Chondrocyte (in vitro differentiated cells): ENCODE data around the gene ANKRD12. TPM values are rescaled to one million over a fixed set of nuclear protein-coding genes. Genes with fewer than 3 reads are reported as not detected.

ENCODE experiments used
- DNase-seq: peaks from one replicate; pipeline ENCODE4 v3.0.0; 2021; ENCODE audit warnings: mixed read lengths, low spot score
- H3K27ac Mint-ChIP-seq: one replicate; pipeline ENCODE4 v1.8.0; 2021; ENCODE audit warnings: mild to moderate bottlenecking, moderate library complexity, mixed read lengths; ENCODE audit not compliant: unreplicated experiment
- H3K27me3 Mint-ChIP-seq: 2 replicates; pipeline ENCODE4 v1.8.0; 2021; ENCODE audit warnings: low read depth, mixed read lengths
- H3K36me3 Mint-ChIP-seq: 2 replicates; pipeline ENCODE4 v1.8.0; 2021; ENCODE audit warnings: low read depth, mixed read lengths
- H3K4me1 Mint-ChIP-seq: 2 replicates; pipeline ENCODE4 v1.8.0; 2021; ENCODE audit warnings: low read depth, mild to moderate bottlenecking, mixed read lengths
- H3K4me3 Mint-ChIP-seq: one replicate; pipeline ENCODE4 v1.8.0; 2021; ENCODE audit warnings: mild to moderate bottlenecking, moderate library complexity, mixed read lengths; ENCODE audit not compliant: unreplicated experiment
- H3K9me3 Mint-ChIP-seq: 2 replicates; pipeline ENCODE4 v1.8.0; 2021; ENCODE audit warnings: low read depth, mixed read lengths
- CTCF ChIP-seq: fragments of 200-600 bp; sonication (generic); IDR thresholded peaks from 2 replicates; pipeline ENCODE4 v1.5.0; 2021; ENCODE audit warnings: antibody characterized with exemption, mild to moderate bottlenecking, moderate library complexity
- total RNA-seq: library from RNA; stranded (reverse); gene quantifications from 3 replicates; pipeline ENCODE4 v1.2.1, GENCODE V29; 2021

ANKRD12 gene
- total RNA-seq, 1 donor from 2014 or later: 34.0 TPM

DNA sequence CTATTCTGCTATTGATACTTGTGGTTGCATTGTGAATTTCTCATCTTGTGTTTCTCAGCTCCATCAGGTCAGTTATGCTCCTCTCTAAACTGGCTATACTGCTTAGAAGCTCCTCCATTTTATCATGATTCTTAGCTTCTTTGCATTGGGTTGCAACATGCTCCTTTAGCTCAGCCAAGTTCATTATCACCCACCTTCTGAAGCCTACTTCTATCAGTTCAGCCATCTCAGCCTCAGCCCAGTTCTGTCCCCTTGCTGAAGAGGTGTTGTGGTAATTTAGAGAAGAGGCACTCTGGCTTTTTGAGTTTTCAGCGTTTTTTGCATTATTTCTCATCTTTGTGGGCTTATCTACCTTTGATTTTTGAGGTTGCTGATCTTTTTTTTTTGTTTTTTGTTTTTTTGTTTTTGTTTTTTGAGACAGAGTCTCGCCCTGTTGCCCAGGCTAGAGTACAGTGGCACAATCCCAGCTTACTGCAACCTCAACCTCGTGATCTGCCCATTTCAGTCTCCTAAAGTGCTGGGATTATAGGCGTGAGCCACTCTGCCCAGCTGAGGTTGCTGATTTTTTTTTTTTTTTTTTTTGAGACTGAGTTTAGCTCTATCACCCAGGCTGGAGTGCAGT lies 36.0 kb downstream of the ANKRD12 start:
- H3K4me1 Mint-ChIP-seq: peaks cover 5% of the 10 kb centered on the region
- no peak for DNase-seq
- no peak for TF ChIP-seq CTCF
- H3K36me3 Mint-ChIP-seq: no peaks in the 10 kb centered on the region
- no peaks in the 10 kb centered on the region for H3K27me3 Mint-ChIP-seq
- no peak overlapping the region for H3K27ac Mint-ChIP-seq
- peaks cover 3% of the 10 kb centered on the region for H3K9me3 Mint-ChIP-seq
- H3K4me3 Mint-ChIP-seq: no peak overlapping the region

- Mint-ChIP-seq H3K4me1 (peaks cover 6% of the 10 kb centered on the region), H3K4me3 (no peak overlapping the region), H3K36me3 (no peaks in the 10 kb centered on the region)
Measured at GRCh38 chr18:9173770-9174233, 37.2 kb downstream of the ANKRD12 start.

GRCh38 chr18:9174302-9174701 lies 37.7 kb downstream of the ANKRD12 start:
- peaks cover 6% of the 10 kb centered on the region for H3K4me1 Mint-ChIP-seq
- TF ChIP-seq CTCF: no peak
- H3K27ac Mint-ChIP-seq: no peak overlapping the region
- H3K9me3 Mint-ChIP-seq: peaks cover 3% of the 10 kb centered on the region
- DNase-seq: no peak
- no peak overlapping the region for H3K4me3 Mint-ChIP-seq
- H3K27me3 Mint-ChIP-seq: no peaks in the 10 kb centered on the region
- H3K36me3 Mint-ChIP-seq: no peaks in the 10 kb centered on the region

More at GRCh38 chr18:9173770-9174233, 37.2 kb downstream of the ANKRD12 start:
- no peak for DNase-seq
- Mint-ChIP-seq H3K9me3 (peaks cover 3% of the 10 kb centered on the region), H3K27me3 (no peaks in the 10 kb centered on the region), H3K27ac (no peak overlapping the region)
- TF ChIP-seq CTCF: no peak

DNA sequence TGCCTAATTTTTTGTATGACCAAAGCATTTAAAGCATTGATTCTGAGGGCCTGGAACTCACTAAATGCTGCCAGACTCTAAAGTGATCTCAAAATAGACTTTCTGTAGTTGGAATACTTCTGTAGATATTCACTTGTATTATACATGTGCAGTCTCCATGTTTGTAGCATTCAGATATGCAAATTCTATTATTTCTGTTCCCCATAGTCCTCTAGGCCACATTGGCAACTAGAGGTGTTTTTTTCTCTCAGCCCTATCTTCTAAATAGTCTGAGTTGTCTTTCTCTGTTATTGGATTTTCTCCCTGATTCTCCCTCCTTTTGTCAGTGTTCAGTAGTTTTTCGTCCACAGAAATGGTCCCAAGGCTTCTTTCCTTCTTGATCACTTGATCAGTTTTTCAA lies 38.5 kb downstream of the ANKRD12 start:
- Mint-ChIP-seq H3K4me3 (no peak overlapping the region), H3K27me3 (no peaks in the 10 kb centered on the region), H3K36me3 (no peaks in the 10 kb centered on the region), H3K9me3 (peaks cover 3% of the 10 kb centered on the region), H3K27ac (no peak overlapping the region), H3K4me1 (peaks cover 6% of the 10 kb centered on the region)
- no peak for DNase-seq
- no peak for TF ChIP-seq CTCF

- no peaks in the 10 kb centered on the region for H3K27me3 Mint-ChIP-seq
- no peak overlapping the region for H3K4me3 Mint-ChIP-seq
- DNase-seq: no peak
- peaks cover 6% of the 10 kb centered on the region for H3K4me1 Mint-ChIP-seq
- H3K9me3 Mint-ChIP-seq: no peaks in the 10 kb centered on the region
- no peak overlapping the region for H3K27ac Mint-ChIP-seq
- no peak for TF ChIP-seq CTCF
- no peaks in the 10 kb centered on the region for H3K36me3 Mint-ChIP-seq
Measured at GRCh38 chr18:9177031-9177430, 40.5 kb downstream of the ANKRD12 start.
